H1 (cell line): ENCODE data around the gene CDH12. TPM values are rescaled to one million over a fixed set of nuclear protein-coding genes. Genes with fewer than 3 reads are reported as not detected.

Source experiments
- CTCF ChIP-seq, 3 experiments: IDR thresholded peaks; 1 replicate in 2 of 3; 2 replicates in 1 of 3; pipeline versions ENCODE4 v1.5.1 to v1.6.1; 2011; ENCODE audit warnings: low read length in 3 of 3, mild to moderate bottlenecking in 3 of 3, inconsistent platforms in 2 of 3, low read depth in 1 of 3, moderate library complexity in 1 of 3; ENCODE audit not compliant: insufficient read depth in 1 of 3; ENCODE audit errors: control extremely low read depth in 1 of 3
- polyA plus RNA-seq, 7 experiments: library from polyadenylated mRNA; depleted of rRNA in 3 of 7; stranded (reverse) in 5 of 7; unstranded in 2 of 7; fragments of >200 nt in 5 of 7; fragments of 200-250 nt in 2 of 7; gene quantifications; 1 replicate in 5 of 7; 2 replicates in 1 of 7; 4 replicates in 1 of 7; pipeline versions ENCODE4 v1.2.1 to v1.2.3, GENCODE V29; 2011 to 2013; ENCODE audit warnings: missing spikeins in 2 of 7, mixed read lengths in 2 of 7
- total RNA-seq: library from RNA; stranded (reverse); fragmentation: NEBNext Ultra II Directional; extraction: Animal tissue kit (Norgen Biotek cat#: 25700); gene quantifications from 2 replicates; pipeline ENCODE4 v1.2.1, GENCODE V29; 2021

The CDH12 gene
- total and polyA plus RNA-seq, 2 of the 8 experiments (the other 6 are each of a cell fraction or from before 2014, with no cell fraction given), result 0.03 TPM; not detected in 1

- no peak for TF ChIP-seq CTCF (IDR thresholded peaks at IDR 0.05; ENCODE audit: control extremely low read depth in 1 of 3, insufficient read depth in 1 of 3, low read depth in 1 of 3, low read length in 3 of 3)
- TF ChIP-seq, all 59 proteins: peak for 0
Observed at GRCh38 chr5:22557251-22557650, 295.9 kb downstream of the CDH12 start (continued).
